HG03064 (cell line): Measurements from ENCODE around the gene NUP214.
"Not testable (repeated sequence)": the region's sequence is repeated elsewhere in the genome, so short reads cannot be mapped to it uniquely, and the experiment has no call there.

Source experiments
- ATAC-seq: cut with Tn5 transposase; IDR thresholded peaks from one replicate; pipeline ENCODE4 v1.9.1; 2021; ENCODE audit warnings: low read depth; ENCODE audit not compliant: unreplicated experiment

NUP214 gene

DNA sequence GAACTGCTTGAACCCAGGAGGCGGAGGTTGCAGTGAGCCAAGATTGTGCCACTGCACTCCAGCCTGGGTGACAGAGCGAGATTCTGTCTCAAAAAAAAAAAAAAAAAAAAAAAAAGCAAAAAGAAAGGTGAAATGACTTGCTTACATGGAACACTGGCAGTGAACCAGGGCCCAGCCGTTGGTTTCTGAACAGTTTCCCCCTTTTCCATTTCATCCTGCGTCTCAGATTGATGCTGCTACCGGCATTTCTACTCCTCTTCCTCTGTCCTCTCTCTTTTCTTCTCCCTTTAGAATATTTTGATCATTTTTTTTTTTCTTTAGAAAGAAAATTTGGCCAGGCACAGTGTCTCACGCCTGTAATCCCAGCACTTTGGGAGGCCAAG, 10.0 kb upstream of the NUP214 start:
- ATAC-seq, result not testable (repeated sequence)

DNA sequence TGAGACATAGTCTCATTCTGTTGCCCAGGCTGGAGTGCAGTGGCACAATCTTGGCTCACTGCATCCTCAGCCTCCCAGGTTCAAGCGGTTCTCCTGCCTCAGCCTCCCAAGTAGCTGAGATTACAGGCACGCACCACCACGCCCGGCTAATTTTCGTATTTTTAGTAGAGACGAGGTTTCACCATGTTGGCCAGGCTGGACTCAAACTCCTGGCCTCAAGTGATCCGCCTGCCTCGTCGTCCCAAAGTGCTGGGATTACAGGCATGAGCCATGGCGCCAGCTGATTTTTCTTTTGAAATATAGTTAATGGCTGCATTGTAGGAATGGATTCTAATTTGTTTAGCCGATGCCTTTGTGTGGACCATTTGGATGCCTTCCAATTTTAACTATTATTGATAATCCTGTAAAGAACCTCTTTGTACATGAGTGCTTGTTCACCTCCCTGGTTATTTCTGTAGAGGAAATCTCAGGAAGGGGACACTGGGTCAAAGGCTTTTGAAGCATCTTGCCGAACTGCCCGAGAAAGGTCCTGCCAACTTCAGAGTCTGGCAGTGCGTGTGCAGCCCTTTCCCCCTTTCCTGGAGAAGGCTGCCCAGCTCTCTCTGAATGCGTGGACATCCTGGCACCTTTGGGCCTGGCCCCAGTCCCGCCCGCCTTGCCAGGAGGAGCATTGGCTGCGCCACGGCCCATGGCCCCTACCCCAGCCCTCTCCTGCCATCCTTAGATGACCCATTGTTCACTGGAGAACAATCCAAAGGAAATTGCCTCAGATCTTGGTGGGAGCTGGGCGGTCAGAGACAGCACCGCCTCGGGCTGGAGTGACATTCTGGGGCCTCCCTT, 8.9 kb upstream of the NUP214 start:
- ATAC-seq, result no peak

DNA sequence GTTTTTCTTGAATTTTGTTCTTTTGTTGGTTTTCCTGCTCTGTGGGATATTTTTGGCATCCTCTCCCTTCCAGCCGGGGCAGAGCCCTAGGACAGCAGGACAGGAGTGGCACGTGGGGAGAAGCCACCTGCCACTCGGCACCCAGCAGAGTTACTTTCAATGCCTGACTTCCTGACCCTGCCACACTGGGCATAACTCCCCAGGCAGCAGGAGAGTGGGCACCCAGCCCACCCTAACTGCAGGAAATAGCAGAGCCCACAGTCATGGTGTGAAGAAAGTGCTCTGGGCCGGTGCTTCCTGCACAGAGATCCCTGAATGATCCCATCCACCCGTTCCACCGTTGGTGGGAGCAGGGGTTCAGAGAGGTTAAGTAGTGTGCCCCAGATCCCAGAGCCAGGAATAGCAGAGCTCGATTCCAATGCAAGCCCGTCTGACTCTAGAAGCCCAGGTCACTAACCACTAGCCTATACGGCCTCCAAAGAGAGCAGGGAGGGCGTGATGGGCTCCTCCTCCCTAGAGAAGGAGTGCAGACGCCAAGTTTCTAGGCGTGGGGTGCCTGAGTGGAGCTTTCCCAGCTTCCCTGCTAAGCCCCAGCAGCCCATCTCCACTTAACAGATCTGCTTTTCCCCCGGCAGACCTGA, 8.1 kb upstream of the NUP214 start:
- no peak for ATAC-seq

DNA sequence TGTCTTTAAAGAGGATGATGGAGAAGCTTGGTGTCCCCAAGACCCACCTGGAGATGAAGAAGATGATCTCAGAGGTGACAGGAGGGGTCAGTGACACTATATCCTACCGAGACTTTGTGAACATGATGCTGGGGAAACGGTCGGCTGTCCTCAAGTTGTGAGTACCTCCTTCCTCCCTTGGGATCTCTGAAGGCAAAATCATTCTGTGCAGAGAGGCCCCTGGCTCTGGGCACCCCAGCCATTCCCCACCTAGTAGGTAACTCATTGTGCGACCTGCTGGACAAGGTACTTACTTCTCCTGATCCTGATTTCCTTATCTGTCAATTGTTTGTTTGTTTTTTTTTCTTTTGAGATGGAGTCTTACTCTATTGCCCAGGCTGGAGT, 7.6 kb upstream of the NUP214 start:
- no peak for ATAC-seq

DNA sequence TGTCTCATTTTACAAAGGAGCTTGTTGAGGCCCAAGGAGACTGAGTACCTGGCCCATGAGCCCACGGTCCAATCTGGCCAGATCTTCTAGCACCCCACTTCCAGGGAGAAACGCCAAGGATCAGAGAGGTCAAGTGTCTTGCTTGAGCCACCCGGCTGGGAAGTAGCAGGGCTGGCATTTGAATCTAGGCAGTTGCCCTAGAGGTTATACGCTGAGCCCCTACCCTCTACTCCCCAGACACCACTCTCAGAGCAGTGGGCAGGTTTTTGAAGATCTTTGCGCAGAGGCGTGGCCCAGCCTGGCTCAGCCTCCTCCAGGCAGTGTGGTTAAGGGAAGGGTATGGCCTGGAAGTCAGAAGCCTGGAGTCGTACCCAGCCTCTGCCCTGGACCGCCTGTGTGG, 5.8 kb upstream of the NUP214 start:
- no peak for ATAC-seq

DNA sequence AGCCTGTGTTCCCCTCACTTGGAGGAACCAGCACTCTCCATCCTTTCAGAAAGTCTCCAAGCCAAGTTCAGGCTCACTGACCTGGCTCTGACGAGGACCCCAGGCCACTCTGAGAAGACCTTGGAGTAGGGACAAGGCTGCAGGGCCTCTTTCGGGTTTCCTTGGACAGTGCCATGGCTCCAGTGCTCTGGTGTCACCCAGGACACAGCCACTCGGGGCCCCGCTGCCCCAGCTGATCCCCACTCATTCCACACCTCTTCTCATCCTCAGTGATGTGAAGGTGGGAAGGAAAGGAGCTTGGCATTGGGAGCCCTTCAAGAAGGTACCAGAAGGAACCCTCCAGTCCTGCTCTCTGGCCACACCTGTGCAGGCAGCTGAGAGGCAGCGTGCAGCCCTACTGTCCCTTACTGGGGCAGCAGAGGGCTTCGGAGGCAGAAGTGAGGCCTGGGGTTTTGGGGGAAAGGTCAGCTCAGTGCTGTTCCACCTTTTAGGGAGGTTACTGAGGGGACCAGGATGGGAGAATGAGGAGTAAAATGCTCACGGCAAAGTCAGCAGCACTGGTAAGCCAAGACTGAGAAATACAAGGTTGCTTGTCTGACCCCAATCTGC, 4.7 kb upstream of the NUP214 start:
- no peak for ATAC-seq

DNA sequence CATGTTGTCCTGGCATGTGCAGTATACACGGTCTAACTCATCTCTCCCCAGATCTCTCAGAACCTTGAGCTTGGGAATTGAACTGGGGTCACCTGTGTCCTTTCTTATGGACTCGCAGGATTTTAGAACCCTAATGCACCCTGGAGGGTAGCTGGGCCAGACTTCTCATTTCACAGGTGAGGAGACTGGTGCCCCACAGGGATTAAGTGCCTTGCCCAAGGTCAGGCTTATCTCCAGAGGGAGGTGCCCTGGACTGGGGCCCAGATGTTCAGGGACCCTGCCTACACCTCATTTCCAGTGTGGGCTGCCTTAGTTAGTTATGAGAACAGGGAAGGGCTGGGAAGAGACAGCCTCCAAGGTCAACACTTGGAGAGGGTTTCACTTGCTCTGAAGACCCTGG, 4.0 kb upstream of the NUP214 start:
- no peak for ATAC-seq

DNA sequence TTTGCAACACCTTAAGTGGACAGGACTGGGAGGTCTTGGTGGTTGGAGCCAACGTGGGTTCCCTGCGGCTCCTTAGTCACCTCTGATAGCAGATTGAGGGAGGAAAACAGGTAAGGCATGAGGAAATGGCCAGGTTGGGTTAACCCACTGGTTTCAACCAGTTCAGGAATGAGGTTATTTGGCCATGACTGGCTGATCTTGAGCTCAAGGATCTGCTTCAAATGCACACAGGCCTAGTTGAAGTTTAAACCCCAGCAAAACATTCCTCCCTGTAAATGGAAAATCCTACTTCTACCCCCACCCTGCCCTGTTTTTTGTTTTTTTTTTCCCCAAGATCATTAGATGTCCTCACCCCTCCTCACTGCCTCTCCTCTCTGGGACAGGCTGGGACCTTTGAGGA, 3.2 kb upstream of the NUP214 start:
- no peak for ATAC-seq

DNA sequence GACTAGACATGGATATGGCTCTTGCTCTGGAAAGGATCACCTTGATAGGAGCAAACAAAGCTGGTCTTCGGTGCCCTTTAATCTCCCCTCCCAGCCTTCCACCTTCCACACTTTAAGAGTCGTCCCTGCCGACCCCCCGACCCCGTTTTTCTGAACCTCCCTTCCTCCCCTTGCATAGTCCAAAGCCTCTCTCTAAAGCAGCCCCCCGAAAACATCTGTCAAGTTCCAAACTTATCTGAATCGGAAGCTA, 423 bp upstream of the NUP214 start:
- ATAC-seq, result peak; percentile 23

DNA sequence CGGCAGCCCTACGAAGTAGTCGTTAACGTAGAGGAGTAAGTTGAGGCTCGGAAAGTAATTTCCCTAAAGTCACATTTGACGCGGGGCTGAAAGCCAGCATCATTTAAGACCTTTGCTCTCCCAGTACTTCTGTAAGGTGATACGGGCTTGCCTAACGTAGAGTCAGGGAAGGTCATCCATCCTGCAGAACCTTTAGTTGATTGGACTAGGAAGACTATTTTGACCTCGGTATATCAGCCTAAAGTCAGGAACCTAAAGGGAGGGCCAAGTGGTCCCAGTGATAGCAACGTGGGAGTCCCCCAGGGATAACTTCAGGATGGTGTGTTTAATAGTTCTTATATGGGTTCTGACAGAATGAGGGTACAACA, 657 bp downstream of the NUP214 start:
- ATAC-seq, result no peak

DNA sequence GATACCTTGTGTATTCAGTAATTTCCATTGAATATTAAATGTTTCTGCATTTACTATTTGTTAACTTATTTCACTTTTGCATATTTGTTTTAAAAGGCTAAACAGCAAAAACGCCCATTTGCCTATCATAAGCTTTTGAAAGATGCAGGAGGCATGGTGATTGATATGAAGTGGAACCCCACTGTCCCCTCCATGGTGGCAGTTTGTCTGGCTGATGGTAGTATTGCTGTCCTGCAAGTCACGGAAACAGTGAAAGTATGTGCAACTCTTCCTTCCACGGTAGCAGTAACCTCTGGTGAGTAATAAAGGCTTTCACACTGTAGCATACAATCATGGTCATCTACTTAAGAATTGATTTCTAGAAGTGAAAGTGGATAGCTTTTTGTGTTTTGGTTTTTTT, 3.8 kb downstream of the NUP214 start:
- ATAC-seq, result no peak

DNA sequence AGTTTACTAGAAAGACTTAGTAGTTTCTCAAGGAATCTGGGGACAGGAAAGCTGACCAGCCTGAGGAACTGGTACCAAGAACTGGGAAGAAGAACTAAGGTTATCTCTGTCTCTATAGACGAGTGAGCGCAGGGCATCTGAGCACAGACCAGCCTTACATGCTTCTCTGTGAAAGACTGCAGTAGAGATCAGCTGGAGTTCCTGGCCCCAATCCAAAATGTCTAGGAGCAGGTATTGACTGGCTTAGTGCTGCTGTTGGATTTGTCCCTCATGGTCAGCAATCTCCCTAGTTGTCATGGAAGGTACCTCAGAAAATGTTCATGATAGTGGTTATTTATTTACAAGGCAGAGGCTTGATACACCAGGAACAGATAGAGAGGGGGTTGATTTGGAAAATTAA, 13.3 kb downstream of the NUP214 start:
- no peak for ATAC-seq

DNA sequence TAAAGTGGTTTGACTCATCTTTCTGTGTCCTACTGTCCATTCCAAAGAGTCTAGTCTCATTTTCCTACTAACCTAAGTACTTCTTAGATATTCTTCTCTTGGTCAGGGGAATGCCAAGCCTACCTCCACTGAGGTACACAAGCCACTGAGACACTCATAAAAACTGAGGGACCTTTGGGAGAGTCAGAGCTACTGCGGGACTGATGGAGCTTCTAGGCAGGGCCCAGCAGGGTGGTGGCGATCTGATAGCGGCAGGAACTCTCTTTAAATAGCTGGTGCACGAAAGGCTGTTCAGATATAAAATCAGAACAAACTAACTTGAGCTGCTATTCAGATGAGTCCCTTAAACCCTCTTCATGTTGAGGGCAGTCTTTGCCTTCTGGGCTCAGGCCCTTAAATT, 14.7 kb downstream of the NUP214 start:
- ATAC-seq, result no peak

DNA sequence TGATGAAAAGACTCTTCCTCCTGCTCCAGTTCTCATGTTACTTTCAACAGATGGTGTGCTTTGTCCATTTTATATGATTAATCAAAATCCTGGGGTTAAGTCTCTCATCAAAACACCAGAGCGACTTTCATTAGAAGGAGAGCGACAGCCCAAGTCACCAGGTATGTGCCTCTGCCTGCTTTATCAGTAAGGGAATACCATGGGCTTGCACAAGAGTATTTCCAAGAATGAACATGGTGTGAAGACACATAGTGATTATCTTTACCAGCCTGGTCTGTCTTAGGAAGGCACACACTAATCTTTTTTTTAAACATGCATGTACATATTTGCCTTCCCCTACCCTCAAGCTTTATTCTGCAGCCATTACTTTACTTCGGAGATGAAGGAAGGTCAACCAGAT, 15.2 kb downstream of the NUP214 start:
- no peak for ATAC-seq

DNA sequence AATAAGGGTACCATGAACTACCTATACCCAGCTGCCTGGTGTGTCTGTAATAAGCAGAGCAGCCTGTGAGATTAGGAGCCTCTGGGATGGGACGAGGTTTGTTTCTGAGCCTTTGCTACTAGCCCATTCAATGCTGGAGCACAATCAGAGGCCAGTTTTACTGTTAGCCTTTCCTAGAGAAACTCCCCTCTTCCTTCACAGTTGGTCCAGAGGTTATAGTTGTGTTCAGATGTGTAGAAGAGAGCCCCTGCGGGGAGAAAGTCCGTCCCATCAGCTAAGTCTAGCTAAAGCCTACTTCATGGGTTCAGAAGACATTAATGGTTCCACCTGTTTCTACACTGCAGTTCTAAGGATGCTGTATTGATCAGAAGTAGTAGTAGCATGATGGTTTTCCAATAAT, 16.8 kb downstream of the NUP214 start:
- no peak for ATAC-seq

DNA sequence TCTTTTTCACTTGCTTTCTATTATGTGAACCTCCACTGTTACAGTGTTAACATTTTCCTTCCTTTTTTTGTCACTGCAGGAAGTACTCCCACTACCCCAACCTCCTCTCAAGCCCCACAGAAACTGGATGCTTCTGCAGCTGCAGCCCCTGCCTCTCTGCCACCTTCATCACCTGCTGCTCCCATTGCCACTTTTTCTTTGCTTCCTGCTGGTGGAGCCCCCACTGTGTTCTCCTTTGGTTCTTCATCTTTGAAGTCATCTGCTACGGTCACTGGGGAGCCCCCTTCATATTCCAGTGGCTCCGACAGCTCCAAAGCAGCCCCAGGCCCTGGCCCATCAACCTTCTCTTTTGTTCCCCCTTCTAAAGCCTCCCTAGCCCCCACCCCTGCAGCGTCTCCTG, 18.8 kb downstream of the NUP214 start:
- no peak for ATAC-seq

DNA sequence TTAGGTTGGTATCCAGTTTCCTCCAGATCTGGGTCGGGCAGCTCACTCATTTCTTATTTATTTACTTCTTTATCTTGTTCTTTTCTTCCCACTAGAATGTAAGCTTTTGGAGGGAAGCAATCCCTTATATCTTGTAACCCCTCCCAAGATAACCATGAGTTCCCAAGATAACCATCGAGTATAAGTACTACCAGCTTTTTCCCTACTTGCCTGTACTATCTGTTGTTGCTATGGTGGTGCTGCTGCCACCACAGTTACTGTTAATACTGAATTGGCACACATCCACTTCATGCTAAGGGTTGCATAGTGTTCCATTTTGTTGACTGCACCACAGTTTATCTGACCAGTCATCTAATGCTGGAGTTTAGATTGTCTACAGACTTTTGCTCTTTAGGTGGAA, 19.9 kb downstream of the NUP214 start:
- ATAC-seq, result no peak

DNA sequence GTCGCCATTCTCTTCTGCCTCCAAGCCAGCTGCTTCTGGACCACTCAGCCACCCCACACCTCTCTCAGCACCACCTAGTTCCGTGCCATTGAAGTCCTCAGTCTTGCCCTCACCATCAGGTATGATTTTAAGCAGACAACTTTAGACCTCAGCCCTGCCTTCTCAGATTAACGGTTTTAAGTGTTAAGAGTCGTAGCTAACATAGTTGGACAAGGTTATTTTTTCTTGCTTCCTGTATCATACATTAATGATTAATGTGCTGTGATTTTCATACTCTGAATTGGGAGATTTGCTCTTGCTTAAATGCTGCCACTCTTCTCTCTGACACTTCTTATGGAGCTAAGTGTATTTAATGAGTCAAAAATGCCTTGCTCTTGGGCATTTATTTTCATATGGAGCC, 20.8 kb downstream of the NUP214 start:
- no peak for ATAC-seq

DNA sequence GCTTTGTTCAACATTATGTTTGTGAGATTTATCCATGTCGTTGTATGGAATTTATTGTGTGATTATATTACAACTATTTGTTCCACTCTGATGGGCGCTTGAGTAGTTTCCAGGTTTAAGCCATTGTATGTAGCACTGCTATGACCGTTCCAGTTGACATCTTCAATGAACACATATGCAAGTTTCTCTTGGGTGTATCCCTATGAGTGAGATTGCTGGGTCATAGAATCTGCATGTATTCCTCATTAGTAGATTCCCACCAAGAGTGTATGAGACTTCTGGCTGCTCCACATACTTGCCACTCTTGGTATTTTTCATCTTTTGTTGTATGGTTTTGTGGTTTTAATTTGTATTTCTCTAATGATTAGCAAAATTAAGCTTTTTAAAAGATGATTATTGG, 22.9 kb downstream of the NUP214 start:
- ATAC-seq, result no peak

DNA sequence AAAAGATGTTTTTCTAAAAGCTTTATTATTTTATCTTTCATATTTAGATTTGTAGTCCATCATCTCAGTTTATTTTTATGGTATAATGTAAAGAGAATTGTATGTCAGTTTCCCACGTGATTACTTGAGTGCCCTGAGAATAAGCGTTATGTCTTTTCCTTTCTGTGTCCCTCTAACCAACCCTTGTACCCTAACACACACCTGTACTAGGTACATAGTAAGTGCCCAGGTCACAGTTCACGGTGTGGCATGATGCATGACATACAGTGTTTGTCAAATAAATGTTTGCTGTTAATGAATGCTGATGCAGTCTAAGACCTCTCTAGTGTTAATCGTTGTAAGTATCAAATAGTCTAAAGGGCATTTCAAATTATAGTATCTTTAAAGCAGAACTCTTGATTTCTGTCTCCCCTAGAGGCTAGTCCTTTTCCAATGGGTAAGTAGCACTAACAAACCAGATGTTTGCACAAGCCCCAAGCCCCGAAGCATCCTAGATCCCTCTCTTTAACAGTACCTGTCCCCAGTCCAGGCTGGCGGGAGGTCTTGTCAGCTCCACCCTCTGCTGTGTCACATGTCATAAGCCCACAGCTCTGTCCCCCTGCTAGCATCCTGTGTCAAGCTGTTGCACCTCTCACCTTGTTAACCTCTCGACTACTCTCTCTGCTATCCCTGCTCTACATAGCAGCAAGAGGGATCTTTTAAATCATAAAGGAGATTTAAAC, 23.7 kb downstream of the NUP214 start:
- no peak for ATAC-seq

DNA sequence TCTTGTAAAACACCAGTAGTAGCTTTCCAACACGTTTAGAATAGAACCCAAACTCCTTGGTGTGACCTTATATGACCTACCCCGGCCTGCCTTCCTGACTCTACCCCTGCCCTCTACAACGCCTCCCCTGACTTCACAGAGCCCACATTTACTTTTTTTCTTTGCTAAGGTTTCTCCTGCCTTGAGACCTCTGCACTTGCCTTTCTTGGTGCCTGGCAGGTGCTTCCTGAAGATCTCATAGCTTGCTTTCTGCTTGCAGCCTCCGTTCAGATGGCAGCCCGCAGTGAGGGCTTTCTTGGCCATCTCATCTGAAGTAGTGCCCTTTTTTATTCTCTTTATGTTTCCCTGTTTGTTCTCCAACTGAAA, 24.3 kb downstream of the NUP214 start:
- ATAC-seq, result no peak

DNA sequence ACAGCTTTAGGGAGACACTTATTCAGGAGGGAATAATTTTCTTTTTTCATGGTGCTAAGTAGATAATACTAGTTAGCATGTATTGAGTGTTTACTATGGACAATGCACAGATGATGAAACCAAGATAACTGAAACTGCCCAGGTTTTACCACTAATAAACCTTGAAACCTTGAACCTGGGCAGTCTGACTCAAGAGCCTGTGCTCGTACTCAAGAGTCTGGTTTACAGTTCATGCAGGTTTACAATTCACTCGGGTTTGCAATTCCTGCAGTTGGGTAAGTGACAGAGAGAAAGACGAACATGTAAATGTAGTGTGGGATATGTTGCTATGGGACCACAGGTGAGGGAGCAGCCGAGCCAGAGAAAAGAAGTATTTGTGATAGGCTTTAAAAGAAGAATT, 28.2 kb downstream of the NUP214 start:
- ATAC-seq, result no peak
